CD4-positive, alpha-beta T cell treated with Interleukin-15 for 1 hour (primary cell): ENCODE data around the gene PRKAG1.

Experiments
- DNase-seq: peaks from one replicate; pipeline ENCODE4 v3.0.0-alpha.2; 2020

PRKAG1 gene

DNA sequence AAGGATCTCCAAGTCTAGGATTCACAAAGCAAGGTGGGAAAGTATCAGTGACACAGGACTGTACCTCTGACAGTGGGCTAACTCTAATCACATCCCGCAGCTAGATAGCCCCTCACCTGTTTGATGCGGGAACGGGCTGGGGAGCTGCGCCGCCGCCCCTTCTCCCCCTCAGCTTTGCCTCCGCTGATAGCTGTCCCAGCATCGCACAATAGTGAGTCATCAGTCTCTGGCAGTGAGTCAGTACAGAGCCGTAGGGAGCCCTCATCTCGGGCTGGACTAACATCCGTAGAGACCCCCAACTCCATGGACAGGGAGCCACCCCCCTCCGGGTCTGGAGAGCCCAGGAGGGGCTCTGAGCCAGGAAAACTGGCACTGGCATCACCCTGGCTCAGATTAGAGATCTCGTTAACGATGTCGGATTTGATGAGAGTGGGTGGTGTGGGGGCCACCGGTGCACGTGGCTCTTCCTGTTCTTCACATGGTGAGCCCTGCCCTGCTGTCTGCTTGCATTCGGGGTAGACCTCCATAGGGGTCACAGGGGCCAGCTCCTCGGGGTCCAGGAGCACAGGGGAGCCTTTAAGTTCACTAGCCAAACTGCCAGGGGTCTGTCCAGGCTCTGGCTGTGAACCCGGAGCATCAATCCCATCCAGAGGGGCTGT is 31.1 kb upstream of the PRKAG1 start:
- DNase-seq: no peak

GRCh38 chr12:49048953-49049352 is 30.4 kb upstream of the PRKAG1 start:
- no peak for DNase-seq

DNA sequence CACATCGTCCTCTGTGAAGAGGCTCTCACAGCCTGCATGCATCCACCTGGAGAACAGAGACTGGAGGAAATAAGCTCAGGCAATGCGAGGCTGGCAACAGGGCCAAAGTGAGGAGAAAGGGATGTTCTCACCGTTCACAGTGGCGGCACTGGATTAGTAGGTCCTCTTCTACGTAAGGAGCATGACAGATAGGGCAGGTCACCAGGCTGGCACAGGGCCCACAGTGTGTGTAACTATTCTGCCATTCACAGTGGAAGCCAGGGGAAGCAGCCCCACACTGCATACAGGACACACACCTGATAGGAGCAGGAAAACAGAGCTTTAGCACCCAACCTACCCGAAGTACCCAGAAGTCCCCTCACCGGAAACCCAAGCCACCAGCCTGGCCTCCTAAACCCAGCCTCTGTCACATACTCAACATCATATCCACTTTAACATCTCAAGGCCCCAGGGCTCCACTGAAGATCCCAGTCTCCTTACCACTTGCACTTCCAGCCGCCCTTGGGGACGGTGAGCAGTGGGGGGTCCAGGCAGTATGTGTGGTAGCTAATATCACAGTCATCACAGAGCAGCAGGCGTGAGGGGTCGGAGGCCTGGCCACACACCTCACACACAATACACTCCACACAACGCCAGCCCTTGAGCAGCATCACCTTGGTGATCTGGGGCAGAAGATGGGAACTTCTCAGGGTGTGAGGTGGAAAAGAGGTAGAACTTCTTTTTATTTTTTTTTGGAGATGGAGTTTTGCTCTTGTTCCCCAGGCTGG is 27.7 kb upstream of the PRKAG1 start:
- DNase-seq: no peak

DNA sequence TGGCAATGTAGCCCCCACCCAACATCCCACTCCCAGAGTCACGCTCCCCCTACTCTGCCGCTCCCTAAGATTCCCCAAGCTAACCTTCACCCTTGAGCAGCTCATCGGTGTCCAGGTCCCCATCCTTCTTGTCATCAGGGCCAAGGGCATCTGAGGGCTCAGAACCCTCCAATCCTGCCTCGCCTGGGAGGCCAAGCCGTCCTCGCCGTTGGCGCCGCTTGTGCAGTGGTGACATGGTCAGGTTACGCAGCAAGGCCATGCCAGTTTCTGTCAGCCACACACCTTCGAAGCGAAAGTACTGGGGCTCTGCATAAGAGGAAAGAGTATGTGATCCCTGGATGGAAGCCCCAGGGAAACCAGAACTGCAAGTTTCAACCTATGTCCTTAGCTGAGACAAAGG is 26.1 kb upstream of the PRKAG1 start:
- no peak for DNase-seq

DNA sequence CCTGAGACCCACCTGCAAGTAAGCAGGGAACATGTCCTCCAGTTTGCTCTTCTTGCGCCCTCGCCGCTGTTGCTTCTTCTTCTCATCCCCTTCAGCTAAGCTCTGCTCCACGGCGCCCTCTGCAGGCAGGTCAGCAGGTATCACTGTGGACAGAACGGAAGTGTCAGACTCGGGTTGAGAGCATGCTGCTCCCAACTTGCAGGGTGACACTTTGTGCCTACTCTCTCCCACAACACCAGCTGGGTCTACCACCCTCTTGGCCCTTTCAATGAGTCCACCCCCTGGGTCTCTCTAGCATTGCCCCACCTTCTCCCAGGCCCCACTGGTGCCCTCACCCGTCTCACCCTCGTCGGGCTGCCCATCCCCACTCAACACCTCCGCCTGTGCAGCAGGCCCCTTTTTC is 25.3 kb upstream of the PRKAG1 start:
- peak; percentile 79 for DNase-seq

DNA sequence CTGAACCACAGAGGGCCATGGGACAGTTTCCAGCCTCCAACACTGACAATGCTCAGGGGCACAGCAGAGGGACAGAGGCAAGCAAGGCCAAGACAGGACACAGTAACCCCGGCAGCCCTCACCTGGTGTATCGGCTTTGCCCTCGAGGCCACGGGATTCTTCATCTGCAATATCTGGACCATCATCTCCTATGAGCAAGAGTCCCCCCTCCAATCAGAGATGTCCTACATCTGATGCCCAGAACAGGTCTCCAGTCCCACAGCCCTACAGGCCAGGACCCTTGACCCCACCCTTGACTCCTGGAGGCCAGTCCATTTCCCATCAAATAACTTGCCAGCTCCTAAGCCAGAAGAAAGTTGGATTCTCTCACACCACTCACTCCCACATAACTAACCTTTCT is 24.7 kb upstream of the PRKAG1 start:
- no peak for DNase-seq

DNA sequence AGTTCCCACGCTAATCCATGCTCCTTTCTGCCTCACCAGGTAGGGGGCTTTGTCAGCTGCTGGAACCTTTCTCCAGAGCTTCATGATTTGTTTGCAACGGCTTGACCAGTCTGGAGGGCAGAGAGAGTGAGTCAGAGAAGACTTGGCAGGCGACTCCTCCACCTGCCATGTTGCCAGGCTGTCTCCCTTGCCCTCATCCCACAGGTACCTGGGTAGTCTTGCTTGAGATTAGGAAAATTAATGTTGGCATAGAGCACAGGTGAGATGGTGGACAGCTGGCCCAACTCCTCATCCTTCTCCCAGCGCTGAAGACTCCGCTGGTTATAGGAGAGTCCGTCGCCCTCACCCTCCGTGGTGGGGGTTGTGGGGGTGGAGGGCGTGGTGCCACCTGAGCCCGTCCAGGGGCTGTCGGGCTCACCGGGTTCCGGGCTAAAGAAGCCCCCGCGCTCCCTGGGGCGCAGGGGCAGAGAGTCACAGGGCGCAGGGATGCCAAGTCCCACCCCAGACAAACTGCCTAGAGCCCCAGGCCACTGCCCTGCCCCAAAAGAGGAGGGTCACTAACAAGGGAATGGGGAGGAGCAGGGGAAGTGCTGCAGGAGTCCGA is 23.4 kb upstream of the PRKAG1 start:
- DNase-seq: no peak

- no peak for DNase-seq
Measured at GRCh38 chr12:49041036-49041880, 22.7 kb upstream of the PRKAG1 start.

- no peak for DNase-seq
Measured at GRCh38 chr12:49040364-49040855, 21.8 kb upstream of the PRKAG1 start.

- no peak for DNase-seq
Measured at GRCh38 chr12:49039421-49040363, 21.1 kb upstream of the PRKAG1 start.

- DNase-seq: no peak
Measured at GRCh38 chr12:49038291-49038955, 19.8 kb upstream of the PRKAG1 start.

DNA sequence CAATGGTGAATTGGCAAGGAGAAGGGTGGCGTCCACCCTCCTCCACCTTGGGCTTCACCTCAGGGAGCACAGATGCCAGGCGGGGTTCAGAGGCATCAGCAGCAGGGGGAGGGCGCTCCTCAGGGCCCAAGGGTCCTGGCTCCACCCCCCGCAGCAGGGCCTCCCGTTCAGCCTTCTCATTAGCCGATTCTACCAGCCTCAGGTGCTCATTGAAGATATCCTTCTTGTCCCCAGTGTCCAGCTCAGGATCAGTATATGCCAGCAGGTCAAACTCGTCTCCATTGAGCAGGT is 19.3 kb upstream of the PRKAG1 start:
- DNase-seq: no peak

DNA sequence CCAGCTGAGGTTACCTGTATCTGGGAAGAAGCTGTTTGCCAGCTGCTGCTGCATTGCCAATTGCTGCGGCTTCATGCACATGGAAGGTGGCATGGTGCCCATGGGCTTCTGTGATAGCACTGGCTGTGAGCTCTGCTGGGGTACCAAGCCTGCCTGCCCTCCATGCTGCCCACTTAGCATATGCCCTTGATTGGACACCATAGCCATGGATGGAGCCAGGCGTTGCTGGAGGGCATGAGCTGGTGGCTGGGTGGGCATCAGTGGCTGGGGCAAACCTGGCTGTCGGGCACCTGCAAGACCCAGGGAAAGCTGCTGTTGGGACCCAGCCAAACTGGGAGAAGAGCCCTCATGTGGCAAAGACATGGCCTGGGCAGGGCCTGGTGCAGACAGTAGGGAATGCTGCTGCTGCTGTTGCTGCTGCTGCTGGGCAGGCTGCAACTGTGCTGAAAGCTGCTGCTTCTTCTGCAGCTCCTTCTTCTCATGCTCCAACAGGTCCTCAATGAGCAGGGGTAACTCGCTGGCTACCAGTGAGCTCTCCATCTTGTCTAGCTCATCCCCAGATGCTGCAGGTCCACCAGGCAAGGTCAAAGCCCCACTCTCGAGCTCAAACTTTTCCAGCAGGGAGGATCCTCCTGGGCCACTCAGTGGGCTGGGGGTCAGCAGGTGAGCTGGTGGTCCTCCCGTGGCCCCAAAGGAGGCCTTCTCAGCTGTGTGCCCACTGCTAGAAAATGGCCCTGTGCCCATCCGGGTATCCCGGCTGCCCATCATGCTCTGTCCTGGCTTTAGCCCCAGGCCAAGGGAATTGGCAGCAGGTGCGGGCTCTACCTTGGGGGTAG is 18.8 kb upstream of the PRKAG1 start:
- DNase-seq: no peak

- DNase-seq: no peak
Measured at GRCh38 chr12:49036029-49036428, 17.5 kb upstream of the PRKAG1 start.

GRCh38 chr12:49034286-49034622 is 15.7 kb upstream of the PRKAG1 start:
- no peak for DNase-seq

GRCh38 chr12:49033611-49034285 is 15.2 kb upstream of the PRKAG1 start:
- DNase-seq: no peak

GRCh38 chr12:49032679-49033447 is 14.3 kb upstream of the PRKAG1 start:
- DNase-seq: no peak

DNA sequence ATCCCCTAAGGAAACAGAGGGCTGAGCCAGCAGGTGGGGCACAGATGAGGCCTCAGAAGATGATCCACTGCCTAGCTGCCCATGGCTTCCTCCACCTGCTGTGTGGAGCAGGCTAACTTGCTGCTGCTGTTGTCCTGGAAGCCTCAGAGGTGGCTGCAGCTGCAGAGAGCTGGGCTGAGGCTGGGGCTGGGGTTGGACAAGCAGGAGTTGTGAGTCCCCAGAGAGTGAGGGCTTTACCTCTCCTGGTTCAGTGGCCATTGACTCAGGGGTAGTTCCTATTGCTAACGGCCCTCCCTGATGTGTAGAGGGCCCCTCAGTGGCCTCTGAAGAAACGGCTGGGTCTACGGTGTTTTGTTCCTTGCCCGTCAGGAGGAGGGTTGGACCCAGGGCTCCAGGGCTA is 13.7 kb upstream of the PRKAG1 start:
- DNase-seq: no peak

DNA sequence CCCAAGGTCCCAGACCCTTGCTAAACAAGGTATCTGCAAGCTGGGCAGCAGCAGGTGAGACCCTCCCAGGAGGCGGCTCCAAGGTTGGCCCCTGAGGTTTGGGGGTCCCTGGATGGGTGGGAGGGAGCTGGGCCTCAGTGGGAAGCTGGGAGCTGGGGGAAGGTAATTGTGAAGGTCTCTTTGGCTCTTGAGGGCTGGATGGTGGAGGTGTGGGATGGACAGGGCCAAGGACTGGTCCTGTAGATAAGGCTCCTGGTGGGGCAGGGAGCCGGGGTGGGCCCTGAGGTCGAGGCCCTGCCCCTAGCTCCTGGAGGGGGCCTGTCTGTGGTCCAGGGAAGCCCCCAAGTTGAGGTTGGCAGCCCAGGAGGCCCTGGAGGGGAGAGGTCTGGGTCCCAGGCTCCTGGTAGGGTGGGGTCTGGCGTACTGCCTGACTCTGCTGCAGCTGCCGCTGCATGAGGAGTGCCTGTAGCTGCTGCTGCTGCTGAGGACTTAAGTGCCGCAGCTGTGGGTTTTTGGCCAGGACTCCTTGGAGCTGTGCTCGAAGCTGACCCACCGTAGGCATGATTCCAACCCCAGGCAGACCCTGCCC is 13.1 kb upstream of the PRKAG1 start:
- DNase-seq: no peak
